ENCODE data around the gene CDCA5. TPM values are rescaled to one million over a fixed set of nuclear protein-coding genes. Genes with fewer than 3 reads are reported as not detected.

The CDCA5 gene
- total and polyA plus RNA-seq, 4 donors, result 1.8 to 2.7 (median 2.2) TPM

- WGBS, 2 donors, result 92 to 93% methylated on average over 13 of the region's 13 CpGs
- DNase-seq, result no peak
- Histone ChIP-seq H3K4me3 (no peak overlapping the region), H3K9ac (ENCODE audit: insufficient read depth in 1 of 2, low read length in 2 of 2) (no peak overlapping the region), H3K9me3 (ENCODE audit: control insufficient read depth in 4 of 4, insufficient read depth in 3 of 4, low read length in 3 of 4) (no peaks in the 10 kb centered on the region), H3K4me1 (ENCODE audit: control insufficient read depth in 5 of 5, insufficient read depth in 5 of 5, low read length in 5 of 5) (peaks cover 0 to 13% (median 9%) of the 10 kb centered on the region in 5 donors), H3K27me3 (ENCODE audit: control insufficient read depth in 3 of 3, insufficient read depth in 3 of 3, low read length in 2 of 3) (no peaks in the 10 kb centered on the region), H3K27ac (ENCODE audit: low read depth in 1 of 2, low read length in 1 of 2) (no peak overlapping the region), H3K36me3 (ENCODE audit: control insufficient read depth in 4 of 4, insufficient read depth in 4 of 4, low read length in 4 of 4) (peaks cover 24 to 74% (median 48%) of the 10 kb centered on the region in 4 donors)
- TF ChIP-seq, protein P1, sequence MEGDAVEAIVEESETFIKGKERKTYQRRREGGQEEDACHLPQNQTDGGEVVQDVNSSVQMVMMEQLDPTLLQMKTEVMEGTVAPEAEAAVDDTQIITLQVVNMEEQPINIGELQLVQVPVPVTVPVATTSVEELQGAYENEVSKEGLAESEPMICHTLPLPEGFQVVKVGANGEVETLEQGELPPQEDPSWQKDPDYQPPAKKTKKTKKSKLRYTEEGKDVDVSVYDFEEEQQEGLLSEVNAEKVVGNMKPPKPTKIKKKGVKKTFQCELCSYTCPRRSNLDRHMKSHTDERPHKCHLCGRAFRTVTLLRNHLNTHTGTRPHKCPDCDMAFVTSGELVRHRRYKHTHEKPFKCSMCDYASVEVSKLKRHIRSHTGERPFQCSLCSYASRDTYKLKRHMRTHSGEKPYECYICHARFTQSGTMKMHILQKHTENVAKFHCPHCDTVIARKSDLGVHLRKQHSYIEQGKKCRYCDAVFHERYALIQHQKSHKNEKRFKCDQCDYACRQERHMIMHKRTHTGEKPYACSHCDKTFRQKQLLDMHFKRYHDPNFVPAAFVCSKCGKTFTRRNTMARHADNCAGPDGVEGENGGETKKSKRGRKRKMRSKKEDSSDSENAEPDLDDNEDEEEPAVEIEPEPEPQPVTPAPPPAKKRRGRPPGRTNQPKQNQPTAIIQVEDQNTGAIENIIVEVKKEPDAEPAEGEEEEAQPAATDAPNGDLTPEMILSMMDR (IDR thresholded peaks at IDR 0.05; ENCODE audit: control extremely low read depth, extremely low read depth), result no peak
- ATAC-seq (ENCODE audit: insufficient read depth, low FRiP score), result no peak
Measured at GRCh38 chr11:65129649-65130441, 46.0 kb upstream of the CDCA5 start.

DNA sequence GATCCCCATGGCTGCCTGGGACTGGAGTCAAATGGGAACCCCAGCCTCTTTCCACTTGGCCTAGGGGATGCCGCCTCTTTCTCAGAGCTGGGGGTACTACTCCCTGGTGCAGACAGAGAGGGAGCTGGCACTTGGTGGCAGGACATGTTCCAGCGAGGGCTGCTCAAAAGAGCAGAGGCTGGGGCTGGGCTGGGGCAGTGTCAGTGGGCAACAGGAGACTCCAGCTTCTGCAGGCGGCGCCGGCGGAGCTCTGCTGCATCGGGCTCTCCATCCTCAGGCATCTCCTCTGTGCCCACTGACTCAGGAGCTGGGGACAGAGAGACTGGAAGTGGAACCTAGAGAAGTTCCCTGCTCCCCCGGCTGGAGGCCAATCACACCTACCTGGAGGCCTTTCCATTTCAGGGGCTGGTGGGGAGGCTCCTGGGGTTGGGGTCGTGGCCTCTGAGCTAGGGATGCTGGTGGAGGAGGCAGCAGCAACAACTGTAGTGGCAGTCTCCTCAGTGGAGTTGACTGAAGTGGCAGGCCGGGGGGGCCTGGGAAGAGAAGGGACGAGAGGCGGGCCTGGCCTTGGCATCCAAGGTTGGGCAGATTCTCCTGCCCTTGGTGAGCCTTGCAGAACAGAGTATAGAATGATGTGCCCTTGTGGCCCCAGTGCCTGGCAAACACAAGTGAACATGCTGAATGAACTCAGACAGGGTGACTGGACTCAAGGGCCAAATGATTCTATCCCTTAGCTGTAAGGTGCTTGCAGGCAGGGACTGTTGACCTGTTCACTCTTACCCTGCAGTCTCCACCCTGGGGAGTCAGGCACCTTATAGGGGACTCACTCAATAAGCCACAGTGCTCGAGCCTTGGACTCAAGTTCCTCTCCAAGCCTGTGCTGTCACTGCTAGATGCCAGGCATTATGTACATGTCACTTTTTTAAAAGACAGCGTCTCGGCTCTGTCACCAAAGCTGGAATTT lies 44.6 kb upstream of the CDCA5 start:
- no peaks in the 10 kb centered on the region for H3K27me3 ChIP-seq (ENCODE audit: control insufficient read depth in 3 of 3, insufficient read depth in 3 of 3, low read length in 2 of 3)
- H3K9ac ChIP-seq (ENCODE audit: insufficient read depth in 1 of 2, low read length in 2 of 2), result no peak overlapping the region
- H3K9me3 ChIP-seq (ENCODE audit: control insufficient read depth in 4 of 4, insufficient read depth in 3 of 4, low read length in 3 of 4), result no peaks in the 10 kb centered on the region
- H3K27ac ChIP-seq (ENCODE audit: low read depth in 1 of 2, low read length in 1 of 2), result no peak overlapping the region
- no peak for DNase-seq
- H3K4me1 ChIP-seq (ENCODE audit: control insufficient read depth in 5 of 5, insufficient read depth in 5 of 5, low read length in 5 of 5), result peaks cover 0 to 11% (median 9%) of the 10 kb centered on the region in 5 donors
- H3K36me3 ChIP-seq (ENCODE audit: control insufficient read depth in 4 of 4, insufficient read depth in 4 of 4, low read length in 4 of 4), result peaks cover 24 to 76% (median 50%) of the 10 kb centered on the region in 4 donors
- TF ChIP-seq, protein P1 (IDR thresholded peaks at IDR 0.05; ENCODE audit: control extremely low read depth, extremely low read depth), result no peak
- H3K4me3 ChIP-seq, result no peak overlapping the region
- 91 to 94% methylated on average over 15 of the region's 15 CpGs for WGBS, 2 donors
- no peak for ATAC-seq (ENCODE audit: insufficient read depth, low FRiP score)

DNA sequence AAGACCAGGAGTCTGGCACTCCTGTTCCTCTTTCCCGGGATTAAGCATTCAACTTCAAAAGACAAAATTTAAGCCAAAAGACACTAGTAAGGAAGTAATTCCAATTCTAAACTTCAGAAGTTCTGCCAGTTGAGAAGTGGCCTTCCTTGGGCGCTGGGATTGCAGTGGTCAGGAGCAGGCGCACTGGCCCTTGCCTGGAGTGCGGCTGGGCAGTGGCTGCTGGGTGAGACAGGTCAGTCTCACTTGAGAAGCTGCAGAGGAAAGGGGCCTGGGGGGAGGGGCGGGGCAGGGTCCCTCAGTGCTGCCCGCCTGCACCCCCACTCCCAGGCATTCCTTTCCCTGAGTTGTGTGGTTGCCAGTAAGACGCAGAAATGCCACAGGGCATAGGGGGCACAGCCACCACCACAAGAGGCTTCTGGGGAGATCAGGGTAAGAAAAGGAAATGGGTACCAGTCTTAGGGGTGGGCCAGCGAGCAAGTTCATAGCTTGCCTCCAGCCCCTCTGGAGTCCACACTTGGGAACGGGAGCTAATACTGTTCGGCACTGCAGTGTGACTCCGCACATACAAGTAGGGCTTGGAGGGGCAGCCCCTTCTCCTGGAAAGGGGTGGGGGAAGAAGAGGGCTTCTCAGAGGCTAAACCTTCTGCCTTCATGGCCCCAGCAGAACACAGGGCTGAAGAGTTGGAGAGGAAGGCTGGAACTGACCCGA lies 43.8 kb upstream of the CDCA5 start:
- H3K27ac ChIP-seq (ENCODE audit: low read depth in 1 of 2, low read length in 1 of 2), result no peak overlapping the region
- ATAC-seq (ENCODE audit: insufficient read depth, low FRiP score) (no peak), DNase-seq (no peak)
- H3K4me3 ChIP-seq, result no peak overlapping the region
- H3K9ac ChIP-seq (ENCODE audit: insufficient read depth in 1 of 2, low read length in 2 of 2), result no peak overlapping the region
- WGBS, 2 donors, result 86 to 88% methylated on average over 12 of the region's 12 CpGs
- TF ChIP-seq, protein P1 (IDR thresholded peaks at IDR 0.05; ENCODE audit: control extremely low read depth, extremely low read depth), result no peak
- no peaks in the 10 kb centered on the region for H3K27me3 ChIP-seq (ENCODE audit: control insufficient read depth in 3 of 3, insufficient read depth in 3 of 3, low read length in 2 of 3)
- H3K9me3 ChIP-seq (ENCODE audit: control insufficient read depth in 4 of 4, insufficient read depth in 3 of 4, low read length in 3 of 4), result no peaks in the 10 kb centered on the region
- peaks cover 0 to 6% (median 3%) of the 10 kb centered on the region in 5 donors for H3K4me1 ChIP-seq (ENCODE audit: control insufficient read depth in 5 of 5, insufficient read depth in 5 of 5, low read length in 5 of 5)
- H3K36me3 ChIP-seq (ENCODE audit: control insufficient read depth in 4 of 4, insufficient read depth in 4 of 4, low read length in 4 of 4), result peaks cover 24 to 72% (median 47%) of the 10 kb centered on the region in 4 donors
